AG04450 (cell line): ENCODE data around the gene TMCC2. TPM values are rescaled to one million over a fixed set of nuclear protein-coding genes. Genes with fewer than 3 reads are reported as not detected.
A peak's percentile ranks its signal among the peaks of the same experiment; 100 is the strongest.

Experiments used
- CTCF ChIA-PET: fragments of 300-600, 350-600 bp; formaldehyde crosslinking; extraction: SDS; loops from one replicate; lab custom pipeline; 2022; ENCODE audit warnings: antibody characterized with exemption, inconsistent platforms; lab: Charles Lee
- POLR2A ChIA-PET: fragments of 350-600 bp; formaldehyde crosslinking; extraction: SDS; loops from one replicate; lab custom pipeline; 2021; ENCODE audit warnings: antibody characterized with exemption, inconsistent platforms; lab: Yijun Ruan, JAX
- DNase-seq: peaks from one replicate; pipeline ENCODE4 v3.0.0-alpha.2; 2011; ENCODE audit warnings: low read depth, low spot score
- H3K27ac ChIP-seq: one replicate; pipeline ENCODE4 v1.5.1; 2012; ENCODE audit warnings: low read depth, low read length, control low read depth
- H3K27me3 ChIP-seq: one replicate; pipeline ENCODE4 v1.6.0; 2012; ENCODE audit warnings: low read length; ENCODE audit not compliant: control insufficient read depth, insufficient read depth
- H3K4me3 ChIP-seq: 2 replicates; pipeline ENCODE4 v1.5.1; 2011; ENCODE audit warnings: mild to moderate bottlenecking, low read depth, low read length, control low read depth
- H3K9me3 ChIP-seq: 2 replicates; pipeline ENCODE4 v1.5.1; 2012; ENCODE audit warnings: low read length; ENCODE audit not compliant: control insufficient read depth, insufficient read depth
- polyA plus RNA-seq: library from polyadenylated mRNA; depleted of rRNA; stranded (reverse); fragments of >200 nt; gene quantifications from 2 replicates; pipeline ENCODE4 v1.2.3, GENCODE V29; 2011
- TF ChIP-seq, protein P1 (sequence below): IDR thresholded peaks from 2 replicates; pipeline ENCODE4 v1.5.1; 2011; ENCODE audit warnings: low read depth, low read length, control low read depth, inconsistent platforms

Gene TMCC2
- polyA plus RNA-seq, 1 experiment: 2.3 TPM

GRCh38 chr1:205287767-205288559, 60.2 kb downstream of the TMCC2 start:
- Histone ChIP-seq H3K9me3 (no peaks in the 10 kb centered on the region; the same call in 1 of the 2 replicates), H3K4me3 (no peak overlapping the region), H3K27me3 (no peaks in the 10 kb centered on the region), H3K27ac (peak overlapping the region; percentile 31)
- ChIA-PET POLR2A (interaction anchor here (1.1 kb wide), 1 partner anchor 10 kb away, joined by 4 read pairs; no protein-coding TSS in a partner anchor), CTCF (interaction anchor here (0.7 to 8.0 kb wide), 4 partner anchors 14 to 299 kb away, joined by 5 to 69 read pairs (median 6); partner anchors contain the start of gene NUAK2)
- no peak for DNase-seq
- TF ChIP-seq, protein P1, sequence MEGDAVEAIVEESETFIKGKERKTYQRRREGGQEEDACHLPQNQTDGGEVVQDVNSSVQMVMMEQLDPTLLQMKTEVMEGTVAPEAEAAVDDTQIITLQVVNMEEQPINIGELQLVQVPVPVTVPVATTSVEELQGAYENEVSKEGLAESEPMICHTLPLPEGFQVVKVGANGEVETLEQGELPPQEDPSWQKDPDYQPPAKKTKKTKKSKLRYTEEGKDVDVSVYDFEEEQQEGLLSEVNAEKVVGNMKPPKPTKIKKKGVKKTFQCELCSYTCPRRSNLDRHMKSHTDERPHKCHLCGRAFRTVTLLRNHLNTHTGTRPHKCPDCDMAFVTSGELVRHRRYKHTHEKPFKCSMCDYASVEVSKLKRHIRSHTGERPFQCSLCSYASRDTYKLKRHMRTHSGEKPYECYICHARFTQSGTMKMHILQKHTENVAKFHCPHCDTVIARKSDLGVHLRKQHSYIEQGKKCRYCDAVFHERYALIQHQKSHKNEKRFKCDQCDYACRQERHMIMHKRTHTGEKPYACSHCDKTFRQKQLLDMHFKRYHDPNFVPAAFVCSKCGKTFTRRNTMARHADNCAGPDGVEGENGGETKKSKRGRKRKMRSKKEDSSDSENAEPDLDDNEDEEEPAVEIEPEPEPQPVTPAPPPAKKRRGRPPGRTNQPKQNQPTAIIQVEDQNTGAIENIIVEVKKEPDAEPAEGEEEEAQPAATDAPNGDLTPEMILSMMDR: no peak

DNA sequence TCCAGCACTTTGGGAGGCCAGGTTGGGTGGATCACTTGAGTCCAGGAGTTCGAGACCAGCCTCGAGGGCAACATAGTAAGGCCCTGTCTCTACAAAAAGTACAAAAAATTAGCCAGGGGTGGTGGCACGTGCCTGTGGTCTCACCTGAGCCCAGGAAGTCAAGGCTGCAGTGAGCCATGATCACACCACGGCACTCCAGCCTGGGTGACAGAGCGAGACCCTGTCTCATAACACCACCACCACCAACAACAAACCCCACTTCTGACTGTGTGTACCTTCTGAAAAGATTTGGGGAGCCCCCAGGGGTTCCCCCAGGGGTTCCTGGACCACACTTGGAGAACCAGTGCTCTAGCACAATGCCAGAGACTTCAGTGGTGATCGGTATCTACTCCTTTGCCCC, 63.9 kb downstream of the TMCC2 start:
- DNase-seq: no peak
- CTCF ChIA-PET: interaction anchor here (0.7 to 1.6 kb wide), 2 partner anchors 18 to 34 kb away, joined by 3 to 4 read pairs; no protein-coding TSS in a partner anchor
- H3K27me3 ChIP-seq: no peaks in the 10 kb centered on the region
- H3K4me3 ChIP-seq: no peak overlapping the region
- no peaks in the 10 kb centered on the region for H3K9me3 ChIP-seq
- no peak overlapping the region for H3K27ac ChIP-seq
- POLR2A ChIA-PET: no interaction called here
- TF ChIP-seq, protein P1: no peak

- no peaks in the 10 kb centered on the region for H3K27me3 ChIP-seq
- no peaks in the 10 kb centered on the region for H3K9me3 ChIP-seq
- TF ChIP-seq, protein P1: no peak
- peak overlapping the region; percentile 95 for H3K27ac ChIP-seq
- POLR2A ChIA-PET: interaction anchor here (1.0 to 3.4 kb wide), 2 partner anchors 8 to 20 kb away, joined by 9 to 35 read pairs; no protein-coding TSS in a partner anchor
- CTCF ChIA-PET: interaction anchor here (0.9 to 2.8 kb wide), 5 partner anchors 20 to 61 kb away, joined by 3 to 16 read pairs (median 6); no protein-coding TSS in a partner anchor
- no peak overlapping the region for H3K4me3 ChIP-seq
- DNase-seq: no peak
Observed at GRCh38 chr1:205293350-205294074, 65.8 kb downstream of the TMCC2 start.

GRCh38 chr1:205294175-205294917, 66.6 kb downstream of the TMCC2 start:
- ChIA-PET POLR2A (interaction anchor here (0.9 to 3.4 kb wide), 5 partner anchors 9 to 27 kb away, joined by 4 to 35 read pairs (median 7); partner anchors contain the start of gene NUAK2), CTCF (interaction anchor here (0.9 to 2.8 kb wide), 6 partner anchors 21 to 60 kb away, joined by 3 to 16 read pairs (median 5); no protein-coding TSS in a partner anchor)
- TF ChIP-seq, protein P1: no peak

More at GRCh38 chr1:205294175-205294917, 66.6 kb downstream of the TMCC2 start:
- Histone ChIP-seq H3K27ac (peak overlapping the region; percentile 95), H3K27me3 (no peaks in the 10 kb centered on the region), H3K9me3 (no peaks in the 10 kb centered on the region), H3K4me3 (no peak overlapping the region)
- peak; percentile 90 for DNase-seq
